HG03159 (cell line): Measurements from ENCODE around the gene SLC6A18.

Experiments used
- ATAC-seq: cut with Tn5 transposase; IDR thresholded peaks from one replicate; pipeline ENCODE4 v1.9.1; 2021; ENCODE audit warnings: mild to moderate bottlenecking, moderate library complexity; ENCODE audit not compliant: unreplicated experiment

SLC6A18 gene

GRCh38 chr5:1202026-1202797 is 23.0 kb upstream of the SLC6A18 start:
- ATAC-seq = no peak

GRCh38 chr5:1202798-1203185 is 22.4 kb upstream of the SLC6A18 start:
- ATAC-seq = no peak

- no peak for ATAC-seq
These were observed 21.7 kb upstream of the SLC6A18 start for GRCh38 chr5:1203311-1203967.

GRCh38 chr5:1203968-1204692 is 21.1 kb upstream of the SLC6A18 start:
- no peak for ATAC-seq

GRCh38 chr5:1204693-1205242 is 20.4 kb upstream of the SLC6A18 start:
- ATAC-seq = no peak

- ATAC-seq = no peak
These were observed 19.7 kb upstream of the SLC6A18 start for GRCh38 chr5:1205255-1206180.

- no peak for ATAC-seq
These were observed 18.4 kb upstream of the SLC6A18 start for GRCh38 chr5:1206521-1207412.

- no peak for ATAC-seq
These were observed 17.6 kb upstream of the SLC6A18 start for GRCh38 chr5:1207555-1207954.

- no peak for ATAC-seq
These were observed 16.9 kb upstream of the SLC6A18 start for GRCh38 chr5:1208221-1208742.

- no peak for ATAC-seq
These were observed 16.3 kb upstream of the SLC6A18 start for GRCh38 chr5:1208743-1209488.

GRCh38 chr5:1209489-1209852 is 15.7 kb upstream of the SLC6A18 start:
- no peak for ATAC-seq

- ATAC-seq = no peak
These were observed 15.0 kb upstream of the SLC6A18 start for GRCh38 chr5:1209896-1210776.

GRCh38 chr5:1210832-1211251 is 14.3 kb upstream of the SLC6A18 start:
- ATAC-seq = no peak

GRCh38 chr5:1211701-1212100 is 13.5 kb upstream of the SLC6A18 start:
- no peak for ATAC-seq

GRCh38 chr5:1212271-1212670 is 12.9 kb upstream of the SLC6A18 start:
- no peak for ATAC-seq

GRCh38 chr5:1212881-1213280 is 12.3 kb upstream of the SLC6A18 start:
- ATAC-seq = no peak

GRCh38 chr5:1213508-1214162 is 11.5 kb upstream of the SLC6A18 start:
- no peak for ATAC-seq
